Transverse colon (tissue), 4 donors: ENCODE results near the gene COL6A5.

Source experiments
- CTCF ChIP-seq, 5 experiments: fragments of 200-600 bp in 3 of 5; fragments of 450-650 bp in 2 of 5; sonication (generic) in 3 of 5; IDR thresholded peaks; 1 replicate in 2 of 5; 2 replicates in 3 of 5; pipeline ENCODE4 v1.5.1; 2016 to 2017; ENCODE audit warnings: antibody characterized with exemption in 5 of 5, inconsistent platforms in 3 of 5, mild to moderate bottlenecking in 2 of 5, moderate library complexity in 1 of 5
- POLR2AphosphoS5 ChIP-seq, 3 donors: sonication (generic); formaldehyde crosslinking; IDR thresholded peaks; one replicate each; pipeline ENCODE4 v1.6.1; 2016; ENCODE audit warnings: antibody characterized with exemption in 3 of 3

- TF ChIP-seq POLR2AphosphoS5 (IDR thresholded peaks at IDR 0.05) (no peak), CTCF (IDR thresholded peaks at IDR 0.05) (no peak)
Measured at GRCh38 chr3:130528120-130528519, 182.6 kb downstream of the COL6A5 start.
